ENCODE measurements around the gene CCL1. TPM values are rescaled to one million over a fixed set of nuclear protein-coding genes. Genes with fewer than 3 reads are reported as not detected.

CCL1 gene
- total RNA-seq, 3 donors from 2014 or later: not detected

DNA sequence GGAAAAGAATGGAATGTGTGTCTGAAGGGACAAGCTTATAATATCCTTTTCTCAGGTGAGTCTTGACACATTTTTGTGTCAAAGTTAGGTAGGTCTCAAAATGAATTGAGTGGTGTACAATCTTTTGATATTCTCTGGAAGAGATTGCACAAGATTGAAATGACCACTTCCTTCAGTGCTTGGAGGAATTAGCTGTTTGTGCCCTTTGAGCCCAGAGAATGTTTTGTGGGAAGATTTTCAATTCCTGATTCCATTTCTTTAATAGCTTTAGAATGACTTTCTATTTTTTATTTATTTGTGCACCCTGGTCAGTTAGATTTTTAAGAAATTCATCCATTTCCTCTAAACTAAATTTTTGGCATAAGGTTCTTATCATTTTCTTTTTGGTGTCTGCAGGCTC, 8.4 kb downstream of the CCL1 start:
- no peak overlapping the region for H3K4me3 ChIP-seq
- H3K27me3 ChIP-seq: no peaks in the 10 kb centered on the region
- no peak for DNase-seq (ENCODE audit: low spot score in 2 of 2)
- no peak for TF ChIP-seq POLR2A (IDR thresholded peaks at IDR 0.05)
- TF ChIP-seq, protein P1, sequence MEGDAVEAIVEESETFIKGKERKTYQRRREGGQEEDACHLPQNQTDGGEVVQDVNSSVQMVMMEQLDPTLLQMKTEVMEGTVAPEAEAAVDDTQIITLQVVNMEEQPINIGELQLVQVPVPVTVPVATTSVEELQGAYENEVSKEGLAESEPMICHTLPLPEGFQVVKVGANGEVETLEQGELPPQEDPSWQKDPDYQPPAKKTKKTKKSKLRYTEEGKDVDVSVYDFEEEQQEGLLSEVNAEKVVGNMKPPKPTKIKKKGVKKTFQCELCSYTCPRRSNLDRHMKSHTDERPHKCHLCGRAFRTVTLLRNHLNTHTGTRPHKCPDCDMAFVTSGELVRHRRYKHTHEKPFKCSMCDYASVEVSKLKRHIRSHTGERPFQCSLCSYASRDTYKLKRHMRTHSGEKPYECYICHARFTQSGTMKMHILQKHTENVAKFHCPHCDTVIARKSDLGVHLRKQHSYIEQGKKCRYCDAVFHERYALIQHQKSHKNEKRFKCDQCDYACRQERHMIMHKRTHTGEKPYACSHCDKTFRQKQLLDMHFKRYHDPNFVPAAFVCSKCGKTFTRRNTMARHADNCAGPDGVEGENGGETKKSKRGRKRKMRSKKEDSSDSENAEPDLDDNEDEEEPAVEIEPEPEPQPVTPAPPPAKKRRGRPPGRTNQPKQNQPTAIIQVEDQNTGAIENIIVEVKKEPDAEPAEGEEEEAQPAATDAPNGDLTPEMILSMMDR (IDR thresholded peaks at IDR 0.05): peak in 1 of 3 donors; percentile 7
- H3K9me3 ChIP-seq: peaks cover 0 to 4% of the 10 kb centered on the region in 2 donors
- H3K4me1 ChIP-seq: peaks cover 0 to 5% of the 10 kb centered on the region in 2 donors
- intact Hi-C loops (cut with DNase I; ENCODE audit: low total_unique reads): no loop called here
- H3K27ac ChIP-seq: no peak overlapping the region
- H3K36me3 ChIP-seq: no peaks in the 10 kb centered on the region

DNA sequence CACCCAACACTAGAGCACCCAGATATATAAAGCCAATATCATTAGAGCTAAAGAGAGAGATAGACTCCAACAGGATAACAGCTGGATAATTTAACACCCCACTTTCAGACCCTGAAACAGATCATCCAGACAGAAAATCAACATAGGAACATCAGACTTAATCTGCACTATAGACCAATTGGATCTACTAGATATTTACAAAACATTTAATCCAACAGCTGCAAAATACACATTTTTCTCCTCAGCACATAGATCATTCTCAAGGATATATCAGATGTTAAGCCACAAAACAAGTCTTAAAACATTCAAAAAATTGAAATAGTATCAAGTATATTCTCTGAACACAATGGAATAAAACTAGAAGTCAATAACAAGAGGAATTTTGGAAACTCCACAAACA, 10.8 kb downstream of the CCL1 start:
- no peak overlapping the region for H3K27ac ChIP-seq
- H3K9me3 ChIP-seq: peaks cover 0 to 4% of the 10 kb centered on the region in 2 donors
- intact Hi-C loops (cut with DNase I; ENCODE audit: low total_unique reads): no loop called here
- H3K27me3 ChIP-seq: no peaks in the 10 kb centered on the region
- no peak for DNase-seq (ENCODE audit: low spot score in 2 of 2)
- no peak overlapping the region for H3K4me3 ChIP-seq
- H3K36me3 ChIP-seq: no peaks in the 10 kb centered on the region
- no peak for TF ChIP-seq POLR2AphosphoS5 (IDR thresholded peaks at IDR 0.05)
- TF ChIP-seq, protein P1 (IDR thresholded peaks at IDR 0.05): no peak
- TF ChIP-seq POLR2A (IDR thresholded peaks at IDR 0.05): no peak
- peaks cover 0 to 5% of the 10 kb centered on the region in 2 donors for H3K4me1 ChIP-seq

DNA sequence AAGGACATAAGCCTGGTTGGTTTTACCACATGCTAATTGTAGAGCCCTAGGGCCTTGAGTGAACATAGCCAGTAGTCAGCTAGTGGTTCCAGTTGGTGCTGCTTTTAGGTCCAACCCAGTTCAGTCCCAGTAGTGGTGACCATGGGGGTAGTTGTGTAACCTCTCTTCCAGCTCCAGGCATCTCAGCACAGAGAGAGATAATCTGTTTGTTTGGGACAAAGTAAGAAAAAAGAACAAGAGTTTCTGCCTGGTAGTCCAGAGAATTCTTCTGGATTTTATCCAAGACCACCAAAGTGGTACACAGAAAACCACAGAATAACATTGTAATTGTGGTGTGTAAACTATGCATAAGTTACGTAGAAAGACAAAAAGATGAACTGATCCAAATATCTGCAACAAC, 11.9 kb downstream of the CCL1 start:
- peak overlapping the region in 1 of 2 donors; percentile 65 for H3K27ac ChIP-seq
- no peak overlapping the region for H3K4me3 ChIP-seq
- H3K9me3 ChIP-seq: peaks cover 0 to 4% of the 10 kb centered on the region in 2 donors
- TF ChIP-seq POLR2AphosphoS5 (IDR thresholded peaks at IDR 0.05): no peak
- TF ChIP-seq POLR2A (IDR thresholded peaks at IDR 0.05): no peak
- TF ChIP-seq, protein P1 (IDR thresholded peaks at IDR 0.05): no peak
- DNase-seq (ENCODE audit: low spot score in 2 of 2): no peak
- no peaks in the 10 kb centered on the region for H3K27me3 ChIP-seq
- intact Hi-C loops (cut with DNase I; ENCODE audit: low total_unique reads): no loop called here
- peaks cover 0 to 5% of the 10 kb centered on the region in 2 donors for H3K4me1 ChIP-seq
- no peaks in the 10 kb centered on the region for H3K36me3 ChIP-seq

DNA sequence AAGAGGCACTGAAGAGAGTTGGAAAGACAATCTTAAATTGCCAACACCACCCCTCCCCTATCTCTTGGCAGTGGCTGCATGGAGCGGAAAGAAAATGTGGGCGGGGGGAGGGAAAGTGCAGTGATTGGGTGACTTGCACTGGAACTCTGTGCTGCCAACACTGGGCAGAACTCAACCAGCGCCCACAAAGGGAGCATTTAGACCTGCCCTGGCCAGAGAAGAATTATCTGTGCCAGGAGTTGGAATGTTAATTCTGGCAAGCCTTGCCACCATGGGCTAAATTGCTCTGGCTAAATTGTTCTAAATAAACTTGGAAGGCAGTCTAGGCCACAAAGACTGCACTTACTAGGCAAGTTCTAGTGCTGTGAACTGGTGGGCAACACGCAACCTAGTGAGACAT, 13.3 kb downstream of the CCL1 start:
- intact Hi-C loops (cut with DNase I; ENCODE audit: low total_unique reads): no loop called here
- peak in 1 of 2 donors; percentile 28 for DNase-seq (ENCODE audit: low spot score in 2 of 2)
- Histone ChIP-seq H3K27ac (no peak overlapping the region), H3K36me3 (no peaks in the 10 kb centered on the region), H3K4me1 (peaks cover 0 to 5% of the 10 kb centered on the region in 2 donors), H3K4me3 (no peak overlapping the region), H3K27me3 (no peaks in the 10 kb centered on the region), H3K9me3 (peaks cover 0 to 4% of the 10 kb centered on the region in 2 donors)
- TF ChIP-seq, protein P1 (IDR thresholded peaks at IDR 0.05): no peak
- TF ChIP-seq POLR2AphosphoS5 (IDR thresholded peaks at IDR 0.05): no peak
- TF ChIP-seq POLR2A (IDR thresholded peaks at IDR 0.05): no peak

DNA sequence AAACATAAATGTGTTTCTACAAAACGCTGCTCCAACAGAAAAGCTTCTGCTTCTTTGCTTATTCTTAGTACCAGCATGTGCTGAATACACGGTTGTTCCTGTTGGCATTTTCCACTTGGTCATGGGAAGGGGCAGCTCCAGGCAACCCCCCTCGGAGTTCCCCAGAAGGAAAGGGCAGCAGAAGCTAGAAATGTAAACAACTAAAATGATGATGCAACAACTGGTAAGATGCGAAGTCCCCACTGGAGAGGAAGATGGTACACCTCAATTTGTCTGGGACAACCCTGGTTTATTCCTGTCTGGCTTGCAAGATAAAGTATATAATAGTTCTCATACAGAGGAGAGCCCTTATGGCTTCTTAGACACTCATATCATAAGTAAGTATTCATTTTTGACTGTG, 16.0 kb downstream of the CCL1 start:
- H3K27ac ChIP-seq: no peak overlapping the region
- no peaks in the 10 kb centered on the region for H3K27me3 ChIP-seq
- peaks cover 0 to 5% of the 10 kb centered on the region in 2 donors for H3K4me1 ChIP-seq
- no peaks in the 10 kb centered on the region for H3K36me3 ChIP-seq
- no peaks in the 10 kb centered on the region for H3K9me3 ChIP-seq
- TF ChIP-seq POLR2A (IDR thresholded peaks at IDR 0.05): no peak
- TF ChIP-seq, protein P1 (IDR thresholded peaks at IDR 0.05): no peak
- no peak for TF ChIP-seq POLR2AphosphoS5 (IDR thresholded peaks at IDR 0.05)
- no peak overlapping the region for H3K4me3 ChIP-seq
- no peak for DNase-seq (ENCODE audit: low spot score in 2 of 2)
- intact Hi-C loops (cut with DNase I; ENCODE audit: low total_unique reads): no loop called here
